OCI-M1 (cell line): Measurements from ENCODE around the gene ATF1.
"Not testable (repeated sequence)": the region's sequence is repeated elsewhere in the genome, so short reads cannot be mapped to it uniquely, and the experiment has no call there.

Experiments used
- DNase-seq: peaks from one replicate; lab custom pipeline; 2025; lab: John Stamatoyannopoulos, UW

ATF1 gene

DNA sequence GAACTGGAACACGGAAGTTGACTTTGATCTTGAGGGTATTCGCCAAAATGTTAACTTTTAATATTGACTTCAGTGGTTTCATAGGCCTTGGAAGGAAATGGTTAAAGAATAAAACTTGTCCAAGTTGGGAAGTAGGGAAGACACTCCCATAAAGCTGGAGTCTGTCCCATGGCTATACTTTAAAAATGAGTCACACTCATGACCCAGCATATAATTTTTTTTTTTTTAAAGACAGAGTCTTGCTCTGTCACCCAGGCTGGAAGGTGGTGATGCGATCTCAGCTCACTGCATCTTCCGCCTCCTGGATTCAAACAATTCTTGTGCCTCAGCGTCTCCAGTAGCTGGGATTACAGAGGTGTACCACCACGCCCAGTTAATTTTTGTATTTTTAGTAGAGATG, 98.4 kb downstream of the ATF1 start:
- DNase-seq, result no peak

DNA sequence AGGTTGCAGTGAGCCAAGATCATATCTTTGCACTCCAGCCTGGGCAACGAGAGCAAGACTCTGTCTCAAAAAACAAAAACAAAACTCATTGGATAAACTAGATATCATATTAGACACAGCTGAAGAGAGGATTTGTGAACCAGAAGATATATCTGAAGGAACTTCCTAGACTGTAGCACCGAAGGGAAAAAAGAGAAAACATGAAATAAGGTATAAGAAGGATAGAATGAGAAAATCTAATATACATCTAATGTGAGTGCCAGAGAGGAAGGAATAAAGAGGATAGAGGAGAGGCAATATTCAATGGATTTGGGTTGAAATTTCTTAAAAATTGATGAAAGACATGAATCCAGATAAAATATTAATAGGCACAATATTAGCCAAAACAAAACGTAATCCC, 101.4 kb downstream of the ATF1 start:
- no peak for DNase-seq

DNA sequence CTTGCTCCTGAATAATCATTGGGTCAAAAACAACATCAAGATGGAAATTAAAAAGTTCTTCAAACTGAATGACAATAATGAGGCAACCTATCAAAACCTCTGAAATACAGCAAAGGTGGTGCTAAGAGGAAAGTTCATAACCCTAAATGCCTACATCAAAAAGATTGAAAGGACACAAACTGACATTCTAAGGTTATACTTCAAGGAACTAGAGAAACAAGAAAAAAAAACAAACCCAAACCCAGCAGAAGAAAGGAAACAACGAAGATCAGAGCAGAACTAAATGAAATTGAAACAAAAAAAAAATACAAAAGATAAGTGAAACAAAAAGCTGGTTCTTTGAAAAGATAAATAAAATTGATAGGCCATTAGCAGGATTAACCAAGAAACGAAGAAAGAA, 105.0 kb downstream of the ATF1 start:
- DNase-seq, result not testable (repeated sequence)
